HG03457 (cell line): ENCODE results near the gene NLN.
"Not testable (repeated sequence)": the region's sequence is repeated elsewhere in the genome, so short reads cannot be mapped to it uniquely, and the experiment has no call there.

Experiments used
- ATAC-seq: cut with Tn5 transposase; IDR thresholded peaks from one replicate; pipeline ENCODE4 v1.9.1; 2021; ENCODE audit warnings: moderate number of reproducible peaks; ENCODE audit not compliant: unreplicated experiment

The NLN gene

GRCh38 chr5:65769539-65769938, 47.5 kb downstream of the NLN start:
- no peak for ATAC-seq

- no peak for ATAC-seq
These were observed 49.3 kb downstream of the NLN start for GRCh38 chr5:65771266-65771665.

GRCh38 chr5:65772963-65773362, 51.0 kb downstream of the NLN start:
- not testable (repeated sequence) for ATAC-seq

DNA sequence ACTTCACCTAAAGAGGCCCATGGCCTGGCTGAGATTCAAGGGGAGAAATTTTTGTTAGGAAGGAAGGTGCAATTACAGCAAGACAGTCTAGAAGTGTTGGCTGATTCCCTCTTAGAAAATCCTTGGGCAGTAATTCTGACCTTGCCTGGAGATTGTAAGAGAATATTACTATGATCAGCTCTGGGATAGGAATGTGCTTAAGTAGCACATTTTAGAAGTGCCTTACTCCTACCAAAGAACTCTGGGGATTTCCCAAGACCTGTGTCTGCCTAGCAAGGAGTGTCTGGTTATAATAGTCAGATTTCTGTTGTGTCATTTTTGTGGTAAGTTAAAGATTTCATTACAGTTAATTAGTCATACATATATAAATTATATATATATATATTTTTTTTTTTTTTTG, 52.3 kb downstream of the NLN start:
- ATAC-seq = no peak

GRCh38 chr5:65775476-65775875, 53.5 kb downstream of the NLN start:
- ATAC-seq = no peak

- no peak for ATAC-seq
These were observed 54.6 kb downstream of the NLN start for GRCh38 chr5:65776441-65777141.

- ATAC-seq = no peak
These were observed 56.1 kb downstream of the NLN start for GRCh38 chr5:65778126-65778525.

- ATAC-seq = no peak
These were observed 57.6 kb downstream of the NLN start for GRCh38 chr5:65779643-65780042.

DNA sequence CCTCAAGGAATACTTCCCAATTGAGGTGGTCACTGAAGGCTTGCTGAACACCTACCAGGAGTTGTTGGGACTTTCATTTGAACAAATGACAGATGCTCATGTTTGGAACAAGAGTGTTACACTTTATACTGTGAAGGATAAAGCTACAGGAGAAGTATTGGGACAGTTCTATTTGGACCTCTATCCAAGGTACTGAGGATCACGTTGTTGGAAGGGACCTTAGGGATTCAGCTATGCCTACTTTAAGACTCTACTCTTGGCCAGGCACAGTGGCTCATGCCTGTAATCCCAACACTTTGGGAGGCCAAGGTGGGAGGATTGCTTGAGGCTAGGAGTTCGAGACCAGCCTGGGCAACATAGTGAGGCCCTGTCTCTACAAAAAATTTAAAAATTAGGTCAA, 66.3 kb downstream of the NLN start:
- not testable (repeated sequence) for ATAC-seq

DNA sequence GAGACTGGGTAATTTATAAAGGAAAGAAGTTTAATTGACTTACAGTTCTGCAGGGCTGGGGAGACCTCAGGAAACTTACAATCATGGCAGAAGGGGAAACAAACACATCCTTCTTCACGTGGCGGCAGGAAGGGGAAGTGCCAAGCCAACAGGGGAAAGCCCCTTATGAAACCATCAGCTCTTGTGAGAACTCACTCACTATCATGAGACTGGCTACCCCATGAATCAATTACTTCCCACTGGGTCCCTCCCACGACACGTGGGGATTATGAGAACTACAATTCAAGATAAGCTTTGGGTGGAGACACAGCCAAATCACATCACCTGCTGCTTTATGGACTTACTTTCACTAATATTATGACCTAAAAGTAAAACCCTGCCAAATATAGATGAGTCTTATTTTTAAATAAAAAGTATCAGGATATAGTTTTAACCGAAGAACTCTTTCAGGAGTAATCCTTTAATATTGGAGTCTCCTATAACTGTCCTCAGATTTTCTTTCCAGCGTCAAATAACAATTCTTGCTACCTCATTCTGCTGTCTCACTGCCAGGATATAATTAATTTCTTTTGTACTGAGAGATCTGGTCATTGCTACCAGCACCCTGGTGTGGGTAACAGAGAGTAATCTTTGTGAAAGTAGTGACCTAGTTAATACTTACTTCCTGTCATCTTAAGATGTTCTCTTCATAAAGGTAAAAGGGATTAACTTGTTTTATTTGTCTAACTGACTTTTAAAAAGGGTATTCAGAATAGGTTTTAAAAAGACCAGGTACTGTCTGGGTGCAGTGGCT, 68.6 kb downstream of the NLN start:
- no peak for ATAC-seq

DNA sequence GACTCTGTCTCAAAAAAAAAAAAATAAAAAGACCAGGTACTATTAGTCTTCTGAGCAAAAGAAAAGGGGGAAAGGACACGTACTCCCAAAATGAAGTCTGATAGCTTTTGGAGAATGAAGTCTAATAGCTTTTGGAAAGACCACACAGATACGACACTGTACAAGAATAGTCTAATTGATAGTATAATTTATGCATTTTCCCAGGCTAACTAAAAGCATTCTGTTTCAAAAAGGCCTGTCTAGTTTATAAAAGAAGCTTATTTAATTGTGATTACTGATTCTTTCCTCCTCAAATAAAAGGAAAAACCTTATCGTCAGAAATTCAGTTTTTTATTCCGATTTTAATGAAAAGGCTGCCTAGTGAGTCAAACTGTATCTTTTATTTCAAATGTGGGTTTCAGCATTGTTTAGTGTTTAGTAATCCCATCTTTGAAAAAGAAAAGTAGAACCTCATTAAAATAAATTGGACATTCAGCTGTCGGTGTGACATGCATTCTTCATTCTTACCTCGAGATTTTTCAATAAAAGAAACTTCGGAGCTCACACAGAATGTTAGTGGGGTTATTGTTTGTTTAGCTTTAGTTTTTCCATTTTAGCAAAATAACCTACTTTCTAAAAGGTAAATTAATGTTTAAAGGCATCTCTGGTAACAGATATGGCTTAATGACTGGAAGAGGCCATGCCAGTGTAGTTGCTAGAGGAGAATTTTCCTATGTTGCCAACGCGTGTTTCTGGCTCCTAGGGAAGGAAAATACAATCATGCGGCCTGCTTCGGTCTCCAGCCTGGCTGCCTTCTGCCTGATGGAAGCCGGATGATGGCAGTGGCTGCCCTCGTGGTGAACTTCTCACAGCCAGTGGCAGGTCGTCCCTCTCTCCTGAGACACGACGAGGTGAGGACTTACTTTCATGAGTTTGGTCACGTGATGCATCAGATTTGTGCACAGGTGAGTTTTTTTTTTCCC, 70.0 kb downstream of the NLN start:
- ATAC-seq = no peak

- ATAC-seq = no peak
These were observed 74.3 kb downstream of the NLN start for GRCh38 chr5:65796269-65796668.

DNA sequence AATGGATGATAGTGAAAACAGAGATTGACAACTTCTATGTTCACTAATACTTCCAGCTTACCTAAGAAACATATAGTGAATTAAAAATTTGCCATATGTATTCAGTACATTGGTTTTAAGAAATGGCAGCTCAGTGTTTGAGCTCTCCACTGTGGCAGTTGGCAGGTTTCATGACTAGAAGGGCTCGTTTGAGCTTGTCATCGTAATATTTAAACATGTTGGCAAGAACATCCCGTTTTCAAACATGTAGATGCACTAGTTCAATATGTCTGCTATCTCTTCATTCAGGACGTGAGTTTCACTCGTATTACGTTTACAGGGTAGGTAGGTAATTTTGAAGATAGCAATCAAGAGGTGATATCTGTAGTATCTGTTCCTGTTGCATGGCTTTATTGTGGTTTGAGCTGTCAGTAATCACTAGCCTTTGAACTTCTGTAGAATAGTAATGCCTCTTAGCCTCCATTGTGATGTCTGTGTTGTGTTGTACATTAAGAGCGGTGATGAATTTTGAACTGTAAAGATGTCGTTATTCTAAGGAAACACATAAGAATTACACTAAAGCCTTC, 74.8 kb downstream of the NLN start:
- no peak for ATAC-seq

DNA sequence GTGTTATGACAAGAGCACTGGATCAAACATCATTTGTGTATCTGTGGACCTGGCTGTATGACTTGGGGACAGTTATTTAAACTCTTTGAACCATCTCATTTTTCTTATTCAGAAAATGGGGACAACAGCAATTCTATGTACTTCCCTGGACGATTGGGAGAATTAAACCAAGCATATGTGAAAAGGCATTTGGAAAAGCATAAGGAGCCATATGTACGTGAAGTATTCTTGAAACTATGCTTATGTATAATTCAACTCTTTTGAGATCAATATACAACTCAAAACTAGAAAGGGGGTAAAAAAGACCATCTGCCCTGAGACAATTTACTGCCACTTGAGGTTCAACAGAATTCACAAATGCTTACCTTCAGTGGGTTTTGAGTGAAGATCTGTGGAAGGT, 75.5 kb downstream of the NLN start:
- no peak for ATAC-seq

- no peak for ATAC-seq
These were observed 77.9 kb downstream of the NLN start for GRCh38 chr5:65799857-65800256.

GRCh38 chr5:65800775-65801174, 78.8 kb downstream of the NLN start:
- no peak for ATAC-seq

DNA sequence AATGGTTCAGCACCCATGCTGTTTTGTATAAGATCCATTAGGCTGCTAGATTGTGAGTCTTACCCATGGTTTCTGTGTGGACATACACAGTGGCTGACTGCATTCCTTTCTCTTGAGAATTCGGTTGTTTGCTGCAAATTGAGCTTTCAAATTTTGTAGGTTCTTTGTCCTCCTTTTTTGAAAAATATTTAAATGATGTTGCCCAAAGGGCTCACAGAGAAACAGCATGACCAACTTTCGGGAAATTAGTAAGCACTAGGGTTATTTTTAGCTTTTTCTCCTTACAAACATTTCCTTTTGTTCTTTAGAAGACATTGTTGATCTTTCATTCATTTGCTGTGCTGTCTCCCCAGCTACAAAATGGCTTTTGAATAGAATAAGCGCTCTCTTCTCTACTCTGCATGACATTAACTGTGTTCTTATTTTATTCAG, 79.4 kb downstream of the NLN start:
- ATAC-seq = no peak

DNA sequence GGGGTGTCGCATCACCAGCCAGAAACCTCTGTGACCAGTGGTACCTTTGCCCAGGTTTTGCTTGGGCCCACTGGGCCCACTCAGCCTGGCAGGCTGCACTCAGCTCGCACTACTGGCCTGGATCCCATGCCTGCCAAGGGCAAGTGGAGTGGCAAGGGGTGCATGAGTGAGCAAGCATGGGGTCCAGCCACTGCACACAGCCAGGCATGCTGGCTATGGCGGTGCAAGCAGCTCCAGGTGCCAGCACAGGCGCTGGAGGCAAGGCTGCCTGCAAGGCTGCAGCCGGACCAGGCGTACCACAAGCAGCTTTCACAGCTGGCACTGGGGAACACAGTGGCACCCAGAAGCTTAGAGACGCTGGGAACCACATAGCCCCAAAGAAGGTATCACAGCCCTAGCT, 80.1 kb downstream of the NLN start:
- ATAC-seq = no peak

DNA sequence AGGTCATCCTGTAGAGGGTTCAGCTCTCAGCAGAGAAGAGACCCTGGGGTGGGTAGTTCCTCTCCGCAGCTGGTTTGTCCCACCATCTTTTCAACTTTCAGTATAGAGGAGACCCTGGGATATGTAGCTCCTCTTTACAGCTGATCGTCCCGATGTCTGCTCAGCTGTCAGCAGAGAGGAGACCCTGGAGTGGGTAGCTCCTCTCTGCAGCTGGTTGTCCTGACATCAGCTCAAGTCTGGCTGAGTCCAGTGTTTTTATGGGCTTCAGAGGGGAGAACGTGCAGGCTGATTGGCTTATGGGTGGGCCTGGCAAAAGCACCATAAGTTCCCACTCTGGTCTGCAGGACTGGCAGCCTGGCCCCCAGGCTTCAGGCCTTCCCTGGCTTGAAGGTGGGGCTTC, 80.8 kb downstream of the NLN start:
- no peak for ATAC-seq

DNA sequence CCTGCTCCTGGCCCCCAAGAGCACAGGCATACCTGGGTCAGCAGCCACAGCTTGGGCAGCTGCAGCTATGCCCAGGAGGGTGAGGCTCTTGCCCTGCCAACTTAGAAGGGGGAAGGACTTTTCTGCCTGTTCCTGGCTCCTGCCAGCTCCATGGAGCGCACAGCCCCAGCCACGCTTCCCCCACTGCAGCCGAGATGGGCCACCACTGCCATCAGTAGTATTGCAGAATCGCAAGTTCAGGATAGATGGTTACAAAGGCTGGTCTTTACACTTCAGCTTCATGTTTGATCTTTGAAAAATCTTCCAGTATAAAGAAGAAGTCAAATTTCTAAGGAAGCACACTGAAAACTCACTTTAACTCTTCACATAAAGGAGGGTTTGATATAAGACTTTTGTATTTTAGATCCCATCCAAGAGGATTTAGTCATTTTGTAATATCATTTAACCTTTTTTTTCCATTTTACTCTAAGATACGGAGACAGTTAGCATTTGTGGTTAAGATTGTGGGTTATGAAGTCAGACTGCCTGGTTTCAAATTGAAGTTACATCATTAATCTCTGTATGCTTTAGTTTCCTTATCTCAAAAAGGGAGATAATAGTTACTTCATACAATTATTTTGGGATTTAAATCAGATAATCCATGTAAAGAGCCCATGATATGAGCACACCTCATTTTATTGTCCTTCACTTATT, 81.8 kb downstream of the NLN start:
- ATAC-seq = no peak
